ENCODE data around the gene ZNHIT1.

ZNHIT1 gene

DNA sequence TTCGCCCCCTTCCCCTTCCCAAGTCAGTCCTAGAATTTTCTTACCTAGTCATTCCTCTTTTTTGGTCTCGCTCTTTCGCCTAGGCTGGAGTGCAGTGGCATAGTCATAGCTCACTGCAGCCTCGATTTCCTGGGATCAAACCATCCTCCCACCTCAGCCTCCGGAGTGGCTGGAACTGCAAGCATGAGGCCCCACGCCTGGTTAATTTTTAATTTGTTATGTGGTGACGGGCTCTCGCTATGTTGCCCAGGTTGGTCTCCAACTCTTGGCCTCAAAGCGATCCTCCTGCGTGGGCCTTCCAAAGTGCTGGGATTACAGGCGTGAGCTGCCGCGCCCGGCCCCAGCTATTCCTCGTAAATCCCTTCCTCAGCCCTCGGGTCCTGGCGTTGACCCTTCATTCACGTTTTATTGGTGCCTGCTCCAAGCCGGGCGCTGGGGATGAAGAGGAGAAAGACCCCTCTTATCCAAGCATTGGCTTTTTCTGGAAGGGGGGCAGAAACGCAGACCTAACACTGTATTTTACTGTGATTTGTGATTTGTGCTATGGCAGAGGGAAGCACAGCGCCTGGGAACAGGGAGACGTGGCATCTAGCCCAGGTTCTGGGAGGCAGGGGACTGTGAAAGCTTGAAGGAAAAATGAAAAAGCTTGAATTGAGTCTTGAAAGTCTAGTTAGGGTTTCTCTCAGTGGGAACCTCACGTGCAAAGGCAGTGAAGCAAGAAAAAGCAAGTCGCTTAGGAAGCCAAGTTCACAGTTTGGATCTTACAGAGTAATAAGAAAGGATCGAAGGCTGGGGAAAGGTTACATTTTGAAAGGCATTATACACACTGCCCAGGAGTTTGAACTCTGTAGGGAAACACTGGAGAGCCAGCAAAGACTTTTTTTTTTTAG lies 516 bp downstream of the ZNHIT1 start:
- no peak for DNase-seq (ENCODE audit: low read depth)

GRCh38 chr7:101220295-101220694 lies 2.3 kb downstream of the ZNHIT1 start:
- no peak for DNase-seq (ENCODE audit: low read depth)

GRCh38 chr7:101222275-101222830 lies 4.4 kb downstream of the ZNHIT1 start:
- DNase-seq (ENCODE audit: low read depth), result no peak

- no peak for DNase-seq (ENCODE audit: low read depth)
These were observed 5.6 kb downstream of the ZNHIT1 start for GRCh38 chr7:101223528-101223927.

DNA sequence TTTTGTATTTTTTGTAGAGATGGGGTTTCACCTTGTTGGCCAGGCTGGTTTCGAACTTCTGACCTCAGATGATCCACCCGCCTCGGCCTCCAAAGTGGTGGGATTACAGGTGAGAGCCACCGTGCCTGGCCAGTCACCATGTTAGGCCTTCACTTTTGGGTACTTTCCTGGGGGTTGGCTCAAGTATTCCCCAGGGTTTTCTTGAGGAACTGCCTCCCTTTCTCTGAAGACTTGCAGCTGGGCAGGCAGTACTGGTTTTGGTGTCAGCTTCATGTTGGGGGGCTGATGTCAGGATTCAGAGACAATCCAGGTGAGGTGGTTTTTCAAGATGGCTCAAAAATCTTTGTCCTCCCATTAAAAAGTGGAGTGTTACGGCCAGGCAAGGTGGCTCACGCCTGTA lies 7.7 kb downstream of the ZNHIT1 start:
- DNase-seq (ENCODE audit: low read depth), result no peak

DNA sequence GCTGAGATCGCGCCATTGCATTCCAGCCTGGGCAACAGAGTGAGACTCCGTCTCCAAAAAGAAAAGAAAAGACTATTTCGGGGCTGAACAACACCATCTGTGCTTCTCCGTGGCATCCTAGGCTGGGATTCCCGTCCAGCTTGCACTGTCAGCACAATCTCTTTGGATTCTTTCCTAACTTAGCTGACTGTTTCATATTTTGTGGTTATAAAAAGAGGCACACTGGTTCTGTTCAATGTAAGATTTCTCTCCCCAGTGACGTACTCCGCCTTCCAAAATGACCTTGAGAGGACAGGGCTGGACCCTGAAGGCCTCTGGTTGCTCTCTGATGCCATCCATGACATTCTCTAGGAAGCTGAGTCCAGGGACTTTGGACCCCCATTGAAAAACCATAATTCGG lies 8.8 kb downstream of the ZNHIT1 start:
- DNase-seq (ENCODE audit: low read depth), result no peak

DNA sequence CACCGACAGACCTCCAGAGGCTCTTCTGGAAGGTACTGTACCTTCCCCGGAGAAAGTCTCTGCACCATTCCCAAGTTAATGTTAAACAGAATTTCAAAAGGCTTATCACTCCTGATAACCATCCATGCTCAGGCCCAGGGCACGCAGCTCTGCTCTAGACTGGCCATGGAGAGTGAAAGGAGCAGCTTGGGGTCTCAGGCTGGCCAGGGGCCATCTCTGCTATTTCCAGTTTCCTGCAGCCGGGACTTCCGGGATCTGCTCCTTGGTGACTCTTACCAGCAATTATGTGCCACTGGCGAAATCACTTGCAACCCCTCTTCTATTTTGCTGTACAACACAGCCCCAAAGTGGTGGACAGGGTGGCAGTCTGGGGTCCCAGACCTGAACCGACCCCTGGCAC lies 13.7 kb downstream of the ZNHIT1 start:
- no peak for DNase-seq (ENCODE audit: low read depth)

- DNase-seq (ENCODE audit: low read depth), result no peak
These were observed 14.3 kb downstream of the ZNHIT1 start for GRCh38 chr7:101232141-101232850.

- no peak for DNase-seq (ENCODE audit: low read depth)
These were observed 16.1 kb downstream of the ZNHIT1 start for GRCh38 chr7:101233907-101234547.

GRCh38 chr7:101234636-101235035 lies 16.7 kb downstream of the ZNHIT1 start:
- DNase-seq (ENCODE audit: low read depth), result no peak

DNA sequence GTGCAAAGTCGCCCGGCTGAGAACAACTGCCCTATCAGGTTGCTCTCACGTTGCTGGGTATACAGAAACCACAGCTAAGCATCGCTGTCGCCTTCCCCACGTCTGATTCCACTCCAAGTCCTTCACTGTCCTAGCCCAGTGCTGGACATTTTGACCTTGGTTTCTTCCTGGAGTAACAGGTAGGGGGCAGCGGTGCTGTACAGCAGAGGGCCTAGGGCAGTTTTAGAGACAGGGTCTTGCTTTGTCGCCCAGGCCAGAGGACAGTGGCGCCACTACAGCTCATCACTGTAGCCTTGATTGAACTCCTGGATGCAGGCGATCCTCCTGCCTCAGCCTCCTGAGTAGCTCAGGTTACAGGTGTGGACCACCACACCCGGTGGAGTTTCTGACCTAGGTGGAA lies 17.1 kb downstream of the ZNHIT1 start:
- DNase-seq (ENCODE audit: low read depth), result no peak

DNA sequence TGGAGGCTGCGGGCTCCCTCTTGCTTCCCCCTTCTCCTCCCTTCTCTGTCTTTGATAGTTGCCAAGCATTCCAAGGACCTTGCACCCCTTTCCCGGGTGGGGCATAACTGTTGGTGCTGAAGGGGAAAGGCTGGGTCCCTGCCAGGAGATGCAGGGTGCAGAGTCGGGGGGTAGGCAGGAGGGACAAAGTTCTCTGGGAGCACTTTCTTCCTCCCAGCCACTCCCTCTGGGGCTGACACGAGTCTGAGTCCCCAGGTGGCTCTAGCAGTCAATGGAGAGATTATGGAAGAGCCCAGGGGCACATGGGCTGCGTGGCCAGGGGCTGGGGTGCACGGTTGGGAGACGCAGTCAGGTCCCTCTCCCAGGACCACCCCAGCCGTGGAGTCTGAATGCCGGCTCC lies 17.6 kb downstream of the ZNHIT1 start:
- no peak for DNase-seq (ENCODE audit: low read depth)

GRCh38 chr7:101236292-101236835 lies 18.4 kb downstream of the ZNHIT1 start:
- no peak for DNase-seq (ENCODE audit: low read depth)

DNA sequence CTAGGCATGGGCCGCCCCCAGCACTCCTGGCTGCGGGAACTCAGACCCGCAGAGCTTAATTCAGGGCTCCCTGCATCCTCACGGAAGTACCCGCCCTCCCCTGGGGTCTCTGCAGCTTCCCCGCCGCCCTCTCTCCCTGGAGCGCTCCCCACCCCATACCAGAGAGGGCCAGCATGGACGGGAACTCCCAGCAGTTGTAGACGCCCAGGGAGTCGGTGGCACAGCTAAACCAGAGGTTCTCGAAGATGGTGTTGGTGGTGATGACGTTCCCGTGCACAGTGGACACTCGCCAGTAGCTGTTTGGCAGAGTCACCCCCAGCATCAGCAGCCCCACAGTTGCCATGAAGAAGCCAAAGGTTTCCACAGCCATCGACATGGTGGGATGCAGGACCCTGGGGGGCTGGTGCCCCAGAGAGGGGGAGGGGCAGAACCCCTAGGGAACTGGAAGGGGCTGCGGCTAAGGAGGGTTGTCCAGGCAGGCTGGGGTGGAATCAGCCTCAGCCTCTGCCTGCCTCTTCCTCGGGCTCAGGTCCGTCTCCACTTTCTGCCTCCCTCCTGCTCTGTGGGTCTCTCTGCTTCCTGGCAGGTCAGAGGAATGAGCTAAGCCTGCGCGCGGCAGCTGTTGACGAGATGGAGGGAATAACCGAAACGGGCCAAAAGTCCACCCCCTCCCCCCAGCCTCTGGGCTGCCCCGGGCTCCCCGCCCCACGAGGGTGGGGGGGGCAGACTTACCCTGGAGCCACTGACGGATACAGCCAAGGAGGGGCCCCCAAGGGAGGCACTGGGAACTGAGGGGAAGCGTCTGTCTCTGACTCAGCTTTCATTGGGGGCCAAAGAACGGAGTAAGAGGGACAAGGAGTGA lies 19.5 kb downstream of the ZNHIT1 start, which contains the start of gene CLDN15:
TSS of gene CLDN15 (minus strand) at position 597 of the 862 bp plus-strand sequence. CDS start at position 376, 221 bp downstream.
- DNase-seq (ENCODE audit: low read depth), result peak; percentile 27

- DNase-seq (ENCODE audit: low read depth), result no peak
These were observed 20.5 kb downstream of the ZNHIT1 start for GRCh38 chr7:101238226-101239182.

DNA sequence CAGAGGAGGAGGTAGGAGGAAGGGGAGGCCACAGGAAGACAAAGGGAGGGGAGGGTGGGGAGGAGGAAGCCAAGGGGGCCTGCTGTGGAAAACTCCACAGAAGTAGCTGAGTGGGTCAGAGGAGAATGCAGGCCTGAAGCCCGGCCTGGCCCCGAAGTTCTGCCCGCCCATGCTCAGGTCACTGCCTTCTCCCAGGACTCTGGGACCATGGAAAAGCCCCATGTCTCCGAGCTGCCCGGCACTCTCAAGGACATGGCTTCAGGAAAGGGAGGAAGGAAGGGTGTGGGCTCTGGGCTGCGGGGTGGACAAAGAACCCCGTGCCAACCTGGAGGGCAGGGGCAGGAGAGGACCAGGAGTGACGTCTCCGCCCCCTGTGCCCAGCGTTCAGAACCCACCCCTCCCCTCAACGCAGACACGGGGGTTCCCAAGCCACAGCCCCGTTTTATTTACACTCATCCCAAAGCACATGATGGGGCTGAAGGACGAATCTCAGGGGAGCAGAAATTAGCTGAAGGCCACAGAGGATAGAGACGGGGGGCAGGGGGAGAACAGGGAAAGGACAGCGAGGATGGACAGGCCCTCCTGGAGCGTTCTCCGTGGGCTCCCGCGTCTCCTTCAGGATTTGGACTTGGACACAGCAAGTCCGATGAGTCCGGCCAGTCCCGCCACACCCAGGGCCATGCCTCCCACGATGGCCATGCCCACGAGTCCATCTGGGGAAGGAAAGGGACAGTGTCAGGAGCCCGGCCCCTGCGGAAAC lies 21.4 kb downstream of the ZNHIT1 start:
- no peak for DNase-seq (ENCODE audit: low read depth)

- DNase-seq (ENCODE audit: low read depth), result no peak
These were observed 21.9 kb downstream of the ZNHIT1 start for GRCh38 chr7:101239951-101240220.

DNA sequence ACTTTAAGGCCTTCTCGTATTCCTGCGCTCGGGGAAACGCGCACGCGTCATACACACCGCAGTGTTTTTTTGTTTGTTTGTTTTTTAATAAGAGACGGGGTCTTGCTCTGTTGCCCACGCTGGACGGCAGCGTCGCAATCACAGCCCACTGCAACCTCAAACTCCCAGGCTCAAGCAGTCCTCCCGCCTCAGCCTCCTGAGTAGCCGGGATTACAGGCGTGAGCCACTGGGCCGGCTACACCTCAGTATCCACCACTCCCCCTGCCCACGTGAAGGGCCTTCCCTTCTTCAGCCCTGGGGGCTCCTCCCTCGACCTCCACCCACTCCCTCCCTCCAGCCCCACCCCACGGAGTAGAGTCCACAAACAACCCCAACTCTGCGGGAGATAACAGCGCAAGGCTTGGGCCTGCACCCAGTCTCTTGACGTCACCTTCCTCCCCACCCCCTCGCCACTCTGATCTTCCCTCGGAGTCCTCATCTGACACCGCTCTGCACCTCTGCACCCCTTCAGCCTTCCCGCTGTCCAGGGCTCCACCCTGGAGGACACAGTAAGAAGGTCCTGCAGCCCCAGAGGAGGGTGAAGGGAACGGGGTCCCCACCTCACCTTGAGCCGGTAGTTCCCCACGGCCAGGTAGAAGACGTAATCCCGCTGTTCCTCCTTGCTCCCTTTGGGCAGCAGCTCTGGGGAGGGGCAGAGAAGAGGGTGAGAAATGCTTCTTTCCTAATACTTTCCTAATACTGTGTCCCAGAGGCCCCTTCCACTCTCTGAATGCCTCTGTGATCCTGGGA lies 22.5 kb downstream of the ZNHIT1 start:
- DNase-seq (ENCODE audit: low read depth), result no peak

- DNase-seq (ENCODE audit: low read depth), result no peak
These were observed 23.0 kb downstream of the ZNHIT1 start for GRCh38 chr7:101241015-101241363.
